Stimulated activated CD8-positive, alpha-beta memory T cell treated with anti-CD3 and anti-CD28 coated beads, Interleukin-7, amount 100 ng/mL, for 1 hour (primary cell): ENCODE data around the gene UGT8.
"Not testable (repeated sequence)": the region's sequence is repeated elsewhere in the genome, so short reads cannot be mapped to it uniquely, and the experiment has no call there.

Experiments
- DNase-seq, 2 donors: peaks; one replicate each; pipeline ENCODE4 v3.0.0-alpha.2; 2020; ENCODE audit warnings: low read depth in 2 of 2

Gene UGT8, protein sequence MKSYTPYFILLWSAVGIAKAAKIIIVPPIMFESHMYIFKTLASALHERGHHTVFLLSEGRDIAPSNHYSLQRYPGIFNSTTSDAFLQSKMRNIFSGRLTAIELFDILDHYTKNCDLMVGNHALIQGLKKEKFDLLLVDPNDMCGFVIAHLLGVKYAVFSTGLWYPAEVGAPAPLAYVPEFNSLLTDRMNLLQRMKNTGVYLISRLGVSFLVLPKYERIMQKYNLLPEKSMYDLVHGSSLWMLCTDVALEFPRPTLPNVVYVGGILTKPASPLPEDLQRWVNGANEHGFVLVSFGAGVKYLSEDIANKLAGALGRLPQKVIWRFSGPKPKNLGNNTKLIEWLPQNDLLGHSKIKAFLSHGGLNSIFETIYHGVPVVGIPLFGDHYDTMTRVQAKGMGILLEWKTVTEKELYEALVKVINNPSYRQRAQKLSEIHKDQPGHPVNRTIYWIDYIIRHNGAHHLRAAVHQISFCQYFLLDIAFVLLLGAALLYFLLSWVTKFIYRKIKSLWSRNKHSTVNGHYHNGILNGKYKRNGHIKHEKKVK

DNA sequence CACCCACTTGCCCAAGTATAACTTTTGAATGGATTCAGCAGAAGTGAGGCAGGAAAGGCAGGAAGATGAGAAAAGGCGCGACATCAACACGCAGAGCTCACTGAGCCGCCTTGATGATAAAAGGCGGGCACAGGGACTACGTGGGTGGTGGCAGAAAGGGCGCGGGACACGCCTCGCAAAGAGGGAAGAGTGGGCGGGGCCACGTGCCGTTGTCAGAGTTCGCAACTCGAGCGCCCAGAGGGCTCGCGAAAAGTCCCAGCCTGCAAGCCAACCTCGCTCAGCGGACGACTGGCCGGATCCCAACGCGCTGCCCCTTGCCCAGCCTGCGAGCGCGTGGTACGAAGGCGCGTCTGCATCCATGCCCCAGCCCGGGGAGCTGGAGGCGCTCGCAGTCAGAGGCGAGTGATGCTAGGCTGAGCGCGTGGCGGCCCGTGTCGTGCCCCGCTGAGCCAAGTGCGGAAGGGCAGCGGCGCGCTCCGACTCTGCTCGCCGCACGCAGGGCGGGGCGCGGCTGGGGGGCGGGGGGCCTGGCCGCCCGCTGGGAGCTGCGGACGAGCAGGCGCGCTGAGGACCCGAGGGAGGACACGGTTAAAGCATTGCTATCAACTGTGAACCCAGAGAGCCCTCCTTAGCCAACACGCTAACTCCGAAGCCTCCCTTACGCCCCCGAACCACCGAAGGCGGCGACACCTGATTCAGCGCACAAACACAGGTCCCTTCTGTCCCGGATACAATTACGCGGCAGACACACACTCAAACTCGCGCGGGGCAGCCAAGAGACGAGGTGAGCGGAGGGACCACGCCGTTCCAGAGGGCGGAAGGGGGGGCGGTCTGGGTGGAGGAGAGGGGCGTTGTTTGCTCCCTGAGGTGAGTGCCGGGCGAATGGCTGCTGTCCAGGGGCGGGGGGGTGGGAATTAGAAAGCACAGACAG lies at the start of gene UGT8:
UGT8 (plus strand) TSS at position 617 of the 931 bp plus-strand sequence. CDS start 24,074 bp downstream, outside the sequence.
- no peak for DNase-seq

DNA sequence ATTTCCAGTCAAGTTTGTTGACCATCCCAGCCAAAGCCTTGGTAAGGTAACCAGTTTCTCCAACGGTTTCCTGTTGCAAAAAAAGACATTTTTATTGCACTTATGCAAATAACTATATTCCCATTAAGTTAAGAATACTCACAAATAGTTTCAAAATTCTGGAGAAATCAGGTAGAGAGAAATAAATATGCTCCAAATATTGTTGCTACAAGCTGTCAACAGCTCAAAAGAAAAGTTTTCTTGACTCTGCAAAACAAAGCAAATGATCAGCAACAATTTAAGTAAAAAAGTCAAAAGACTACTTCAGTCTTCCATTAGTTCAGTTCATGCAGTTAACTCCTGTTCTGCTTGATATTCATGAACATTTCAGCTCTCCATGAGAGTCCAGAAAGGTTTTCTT lies 49.0 kb upstream of the UGT8 start:
- no peak for DNase-seq

DNA sequence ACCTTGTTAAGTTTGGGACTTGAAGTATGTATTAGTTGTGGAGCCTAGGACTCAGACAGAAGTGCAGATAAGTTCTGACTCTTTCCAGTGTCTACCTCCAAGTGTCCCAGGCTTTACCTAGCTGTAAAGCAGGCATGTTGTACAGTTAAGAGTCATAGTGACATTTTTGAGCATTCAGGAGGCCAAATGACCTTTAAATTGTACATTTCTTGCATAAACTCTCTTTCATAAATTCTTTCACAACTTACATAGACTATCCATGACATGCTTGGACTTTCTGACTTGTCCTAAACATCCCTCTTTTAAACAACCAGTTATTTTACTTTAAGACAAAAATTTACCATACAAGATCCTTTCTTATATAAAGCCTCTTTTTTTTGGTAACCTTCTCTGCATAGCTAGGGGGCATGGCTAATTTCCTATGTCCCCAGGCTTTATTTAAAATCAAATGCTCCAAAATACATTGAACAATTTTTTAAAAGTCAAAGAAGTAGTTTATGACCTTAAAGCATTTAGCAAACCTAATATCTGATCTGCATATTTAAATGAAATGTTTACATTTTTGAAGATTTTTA lies 40.1 kb upstream of the UGT8 start:
- no peak for DNase-seq

DNA sequence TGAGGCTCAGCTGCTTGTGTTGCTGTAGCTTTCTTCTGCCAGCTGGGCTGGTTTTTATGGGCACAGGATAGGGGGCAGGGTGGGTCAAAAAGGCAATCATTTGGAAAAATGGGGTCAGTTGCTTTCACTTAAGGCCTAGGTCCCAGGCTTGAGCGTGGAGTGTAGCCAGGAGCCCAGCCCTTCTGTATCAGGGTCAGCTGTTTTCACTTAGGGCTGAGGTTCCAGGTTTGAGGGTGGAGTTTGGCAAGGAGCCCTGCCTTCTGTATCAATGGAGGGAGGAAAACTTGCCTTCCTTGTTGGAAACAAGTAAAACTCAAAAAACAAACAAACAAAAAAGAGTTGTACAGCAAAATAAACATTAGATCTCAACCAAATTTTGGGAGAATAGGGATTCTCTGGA lies 37.0 kb upstream of the UGT8 start:
- DNase-seq: no peak

DNA sequence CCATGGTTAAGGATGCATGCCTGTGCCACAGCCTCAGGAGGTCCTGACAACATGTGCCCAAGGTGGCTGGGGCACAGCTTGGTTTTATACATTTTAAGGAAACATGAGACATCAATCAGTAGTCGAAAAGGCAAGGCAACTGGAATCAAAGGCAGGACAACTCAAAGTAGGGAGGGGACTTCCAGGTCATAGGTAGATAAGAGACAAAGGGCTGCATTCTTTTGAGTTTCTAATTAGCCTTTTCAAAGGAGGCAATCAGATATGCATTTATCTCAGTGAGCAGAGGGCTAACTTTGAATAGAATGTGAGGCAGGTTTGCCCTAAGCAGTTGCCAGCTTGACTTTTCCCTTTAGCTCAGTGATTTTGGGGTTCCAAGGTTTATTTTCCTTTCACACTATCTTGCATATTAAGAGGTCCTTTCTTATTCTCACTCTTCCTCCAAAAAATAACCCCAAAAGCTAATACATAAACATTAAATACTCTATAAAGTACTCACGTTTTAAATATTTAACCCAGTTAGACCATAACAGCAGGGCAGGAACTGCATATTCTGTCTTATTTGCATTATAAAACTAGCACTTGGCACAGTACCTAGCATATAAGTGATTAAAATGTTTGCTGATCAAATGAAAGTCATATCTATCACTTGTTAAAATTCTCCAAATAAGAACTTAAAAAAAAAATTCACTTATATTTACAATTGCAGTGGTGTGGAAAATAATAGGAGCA lies 36.3 kb upstream of the UGT8 start:
- no peak for DNase-seq

DNA sequence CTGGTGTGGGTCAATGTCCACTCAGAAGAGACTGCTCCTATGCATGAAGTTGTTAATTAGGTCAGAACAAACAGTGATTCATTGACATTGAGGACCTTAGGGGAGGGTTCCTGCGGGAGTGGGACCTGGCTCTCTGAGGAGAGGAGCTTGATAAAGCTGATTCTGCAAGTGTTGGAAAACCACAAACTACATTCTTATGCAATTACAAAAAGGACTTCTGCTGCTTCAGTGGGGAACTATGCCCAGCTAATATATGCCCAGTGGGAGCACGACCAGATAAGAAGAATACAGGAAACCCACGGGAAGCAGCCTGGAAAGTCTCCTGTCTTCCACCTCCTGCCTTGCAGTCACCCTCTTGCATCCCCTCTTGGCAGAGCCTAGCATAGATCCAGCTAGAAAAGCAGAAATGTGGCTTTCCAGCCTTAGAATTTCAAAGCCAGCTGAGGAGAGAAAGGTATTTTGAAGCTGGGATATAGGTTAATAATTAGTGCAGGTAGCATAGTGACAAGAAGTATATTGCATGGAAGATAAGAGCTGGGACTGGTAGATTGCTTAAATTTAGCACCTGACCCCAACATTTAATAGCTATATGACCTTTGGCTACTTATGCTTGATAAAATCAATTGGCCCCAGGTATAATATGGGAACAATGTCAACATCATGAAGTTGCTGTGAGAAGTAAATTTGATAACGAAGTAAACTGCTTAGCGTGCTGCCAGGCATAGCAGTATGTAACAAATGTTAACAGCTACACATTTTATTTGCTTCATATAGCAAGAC lies 34.9 kb upstream of the UGT8 start:
- no peak for DNase-seq

DNA sequence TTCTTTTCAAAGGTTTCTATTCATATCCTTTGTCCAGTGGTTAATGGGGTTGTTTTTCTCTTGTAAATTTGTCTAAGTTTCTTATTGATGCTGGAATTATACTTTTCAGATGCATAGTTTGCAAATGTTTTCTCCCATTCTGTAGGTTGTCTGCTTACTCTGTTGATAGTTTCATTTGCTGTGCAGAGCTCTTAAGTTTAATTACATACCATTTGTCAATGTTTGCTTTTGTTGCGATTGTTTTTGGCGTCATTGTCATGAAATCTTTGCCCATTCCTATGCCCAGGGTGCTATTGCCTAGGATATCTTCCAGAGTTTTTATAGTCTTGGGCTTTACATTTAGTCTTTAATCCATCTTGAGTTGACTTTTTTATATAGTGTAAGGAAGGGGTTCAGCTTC lies 21.2 kb upstream of the UGT8 start:
- DNase-seq: no peak

DNA sequence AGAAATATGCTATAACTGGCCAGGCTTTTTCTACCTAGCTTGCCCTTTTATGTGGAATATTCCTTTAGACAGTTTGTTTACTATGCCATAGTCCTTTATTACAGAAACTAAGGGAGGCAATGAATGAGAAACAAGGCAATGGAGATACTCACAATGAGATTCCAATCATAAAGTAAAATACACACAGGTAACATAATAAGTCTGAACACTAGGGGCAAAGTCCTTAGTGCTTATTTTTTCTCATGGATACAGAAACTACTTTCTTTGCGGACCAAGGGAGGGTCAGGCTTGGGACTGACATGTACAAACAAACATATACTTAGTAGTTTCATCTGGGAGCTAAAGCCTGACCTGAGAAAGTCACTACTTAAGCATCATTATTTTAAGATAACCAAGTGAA lies 16.0 kb upstream of the UGT8 start:
- DNase-seq: no peak

DNA sequence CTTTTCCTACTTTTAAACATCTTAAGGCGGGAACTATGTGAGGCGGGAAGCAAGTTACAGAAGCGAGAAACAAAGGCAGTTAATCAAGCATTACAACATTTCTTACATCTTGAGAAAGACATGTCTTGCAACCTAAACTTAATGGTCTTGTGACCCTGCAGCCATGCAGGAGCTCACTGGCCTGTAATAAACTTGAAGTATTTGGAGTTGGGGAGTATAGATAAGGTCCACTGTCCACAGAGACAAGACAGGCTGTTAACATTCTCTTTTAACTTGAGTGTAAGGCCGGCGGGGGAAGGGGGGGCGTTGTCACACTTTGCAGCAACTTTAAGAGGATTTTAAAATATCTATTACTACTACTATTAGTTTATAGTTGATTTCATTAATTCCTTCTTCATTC lies 10.3 kb upstream of the UGT8 start:
- DNase-seq: no peak

DNA sequence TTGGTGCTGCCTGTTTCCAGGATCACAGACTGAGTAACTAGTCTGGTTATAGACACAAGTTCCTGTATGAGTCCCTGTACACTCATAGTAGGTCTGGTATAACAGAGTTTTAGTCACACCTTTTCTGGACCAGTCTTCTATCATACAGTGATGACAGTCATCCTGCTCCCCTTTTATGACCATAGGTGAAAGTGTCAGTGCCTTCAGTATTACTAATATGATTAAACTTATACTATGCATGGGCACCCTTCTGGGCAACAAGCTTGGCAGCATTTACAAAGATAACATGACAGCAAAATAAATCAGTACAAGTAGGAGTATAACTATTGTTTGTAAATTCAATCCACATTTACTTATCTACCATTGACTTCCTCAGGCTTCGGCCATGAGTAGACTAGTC lies 8.2 kb upstream of the UGT8 start:
- not testable (repeated sequence) for DNase-seq

DNA sequence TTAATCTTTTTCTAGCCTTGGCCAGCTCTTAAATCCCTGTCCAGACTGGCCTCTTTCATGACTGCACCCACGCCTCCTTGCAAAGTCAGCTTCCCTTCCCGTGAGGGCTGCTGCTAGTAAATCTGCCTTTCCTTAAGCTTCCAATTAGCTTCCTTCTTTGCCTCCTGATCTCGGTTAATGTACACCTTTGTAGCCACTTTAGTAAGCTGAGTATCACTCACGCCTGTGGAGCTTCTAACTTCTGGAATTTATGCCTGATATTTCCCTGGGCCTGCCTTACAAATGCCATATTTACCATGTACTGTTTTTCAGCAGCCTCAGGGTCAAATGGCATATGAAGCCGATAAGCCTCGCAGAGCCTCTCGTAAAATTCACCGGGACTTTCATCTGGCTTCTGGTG lies 5.1 kb upstream of the UGT8 start:
- DNase-seq: no peak

DNA sequence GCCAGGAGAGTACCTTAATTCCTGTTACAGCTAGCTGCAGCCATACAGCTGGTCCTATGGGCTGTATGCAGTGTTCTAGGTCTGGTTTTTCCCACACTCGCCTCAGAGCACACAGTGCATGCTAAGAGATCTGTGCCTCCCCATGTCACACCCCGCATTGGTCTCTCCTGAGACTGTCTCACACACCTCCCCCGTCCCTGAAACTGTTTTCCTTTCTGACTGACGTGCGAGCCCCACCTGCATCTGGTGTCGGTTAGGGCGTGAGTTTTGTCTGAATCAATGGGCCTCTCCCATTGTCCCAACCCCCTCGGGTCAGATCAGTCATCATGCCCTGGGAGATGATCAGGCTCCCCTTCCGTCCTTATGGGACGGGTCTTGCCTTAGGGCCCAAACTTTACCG lies 3.4 kb upstream of the UGT8 start:
- DNase-seq: no peak

DNA sequence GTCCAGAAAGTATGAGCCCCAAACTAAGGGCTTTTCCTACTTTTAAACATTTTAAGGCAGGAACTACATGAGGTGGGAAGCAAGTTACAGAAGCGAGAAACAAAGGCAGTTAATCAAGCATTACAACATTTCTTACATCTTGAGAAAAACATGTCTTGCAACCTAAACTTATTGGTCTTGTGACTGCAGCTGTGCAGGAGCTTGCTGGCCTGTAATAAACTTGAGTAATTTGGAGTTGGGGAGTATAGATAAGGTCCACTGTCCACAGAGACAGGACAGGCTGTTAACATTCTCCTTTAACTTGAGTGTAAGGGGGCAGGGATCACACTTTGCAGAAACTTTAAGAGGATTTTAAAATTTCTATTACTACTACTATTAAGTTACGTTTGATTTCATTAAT lies 2.7 kb upstream of the UGT8 start:
- DNase-seq: no peak

DNA sequence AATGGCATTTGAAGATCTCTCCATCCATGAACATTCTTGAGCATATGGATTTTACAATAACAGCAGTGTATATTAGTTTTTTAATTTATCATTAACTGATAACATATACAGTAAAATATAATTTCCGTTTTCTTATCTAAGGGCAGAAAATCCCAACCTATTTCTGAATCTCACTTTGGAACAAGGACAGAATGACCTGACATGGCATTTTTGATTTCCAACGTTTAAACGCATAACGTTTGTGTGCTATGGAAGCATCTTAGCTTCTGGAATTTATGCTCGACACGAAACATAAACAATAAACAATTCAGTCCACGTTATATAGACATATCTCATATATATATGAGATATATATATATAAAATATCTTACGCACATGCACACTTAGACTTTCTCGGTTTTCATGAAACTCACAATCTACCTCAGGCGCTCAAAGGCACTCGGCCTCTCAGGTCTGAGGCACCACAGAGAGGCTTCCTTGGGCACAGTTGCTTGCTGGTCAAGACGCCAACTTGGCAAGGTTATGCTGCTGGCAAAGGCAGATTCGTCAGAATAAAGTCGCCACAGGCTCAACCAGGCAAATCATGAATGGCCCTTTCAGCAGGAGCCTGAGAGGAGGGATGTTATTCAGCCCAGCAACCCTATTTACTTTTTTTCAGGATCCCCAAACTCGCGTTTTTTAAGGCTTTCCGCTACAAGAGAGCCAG lies 1.0 kb upstream of the UGT8 start:
- DNase-seq: no peak

DNA sequence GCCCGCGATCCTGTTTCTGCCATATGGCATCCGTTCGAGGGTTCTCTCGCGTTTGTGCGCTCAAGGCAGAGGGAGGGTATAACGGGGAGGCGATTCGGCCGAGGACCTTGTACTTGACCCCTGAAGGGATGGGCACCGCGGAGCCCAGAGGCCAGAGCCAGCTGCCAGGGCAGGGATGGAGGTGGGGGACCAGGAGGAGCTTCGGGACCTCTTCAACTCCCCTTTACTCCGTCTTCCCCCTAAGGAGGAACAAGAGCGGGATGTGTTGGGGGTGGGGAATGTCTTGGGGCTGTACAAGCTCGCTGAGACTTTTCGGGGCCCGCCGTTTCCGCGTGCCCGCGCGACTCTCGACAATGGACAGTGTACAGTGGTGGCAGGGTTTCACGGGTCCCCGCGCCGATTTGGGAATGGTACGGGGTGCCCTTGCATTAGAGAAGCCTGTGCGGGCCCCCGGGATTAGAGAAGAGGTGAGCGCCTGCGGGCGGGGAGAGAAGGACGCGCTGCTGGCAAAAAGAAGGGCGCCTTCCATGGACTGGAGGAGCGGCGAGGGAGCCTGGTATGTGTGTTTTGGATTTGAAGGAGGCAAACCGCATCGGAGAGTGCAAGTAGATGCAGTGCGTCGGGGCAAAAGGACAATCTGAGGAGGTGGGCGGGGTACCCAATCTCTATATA lies 760 bp downstream of the UGT8 start:
- DNase-seq: no peak

DNA sequence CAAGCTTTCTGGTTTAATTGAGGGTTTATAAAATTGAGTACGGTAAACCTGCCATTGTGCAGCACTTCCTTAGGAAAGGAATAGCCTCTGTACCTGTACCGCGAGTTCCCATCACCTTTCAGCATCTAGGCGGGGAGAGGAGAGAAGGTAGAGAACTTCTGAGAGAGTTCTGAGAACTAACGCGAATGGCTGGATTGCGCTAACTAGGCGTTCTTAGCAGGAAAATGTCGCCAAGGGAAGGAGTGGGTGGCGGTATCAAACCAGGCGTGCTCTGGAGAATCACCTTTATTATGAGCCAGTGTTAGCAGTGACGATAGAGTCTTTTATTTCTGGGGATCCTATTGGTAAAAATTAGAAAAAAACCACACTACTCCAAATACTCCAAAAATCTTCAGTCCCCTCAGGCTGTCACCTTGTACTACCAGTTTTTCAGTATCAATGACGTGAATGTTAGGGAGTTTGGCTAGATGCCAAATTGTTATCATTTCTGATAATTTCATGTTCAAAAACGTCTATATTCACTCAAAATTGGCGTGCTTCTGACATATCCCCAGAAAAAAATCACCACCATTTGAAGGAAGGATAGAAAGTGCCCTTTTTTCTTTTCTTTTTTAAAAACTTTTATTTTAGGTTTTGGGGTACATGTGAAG lies 1.4 kb downstream of the UGT8 start:
- DNase-seq: no peak

DNA sequence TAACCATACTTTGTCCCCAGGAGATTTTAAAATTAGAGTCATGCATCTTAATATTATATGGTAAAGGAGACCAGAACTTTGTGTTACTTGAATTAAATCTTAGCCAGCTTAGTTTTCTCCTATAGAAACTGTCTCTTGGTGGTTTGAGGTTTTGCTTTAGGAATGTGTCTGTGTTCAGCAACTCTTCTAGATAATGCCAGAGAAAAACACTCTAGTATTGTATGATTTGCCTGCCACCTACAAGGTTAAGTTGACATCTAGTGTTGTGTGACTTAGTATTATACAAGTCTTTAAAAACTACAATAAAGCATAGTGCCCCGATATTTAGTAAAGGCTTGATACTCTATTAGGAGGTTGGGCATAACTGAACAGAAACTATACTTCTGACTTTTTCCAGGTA lies 2.1 kb downstream of the UGT8 start:
- DNase-seq: no peak

DNA sequence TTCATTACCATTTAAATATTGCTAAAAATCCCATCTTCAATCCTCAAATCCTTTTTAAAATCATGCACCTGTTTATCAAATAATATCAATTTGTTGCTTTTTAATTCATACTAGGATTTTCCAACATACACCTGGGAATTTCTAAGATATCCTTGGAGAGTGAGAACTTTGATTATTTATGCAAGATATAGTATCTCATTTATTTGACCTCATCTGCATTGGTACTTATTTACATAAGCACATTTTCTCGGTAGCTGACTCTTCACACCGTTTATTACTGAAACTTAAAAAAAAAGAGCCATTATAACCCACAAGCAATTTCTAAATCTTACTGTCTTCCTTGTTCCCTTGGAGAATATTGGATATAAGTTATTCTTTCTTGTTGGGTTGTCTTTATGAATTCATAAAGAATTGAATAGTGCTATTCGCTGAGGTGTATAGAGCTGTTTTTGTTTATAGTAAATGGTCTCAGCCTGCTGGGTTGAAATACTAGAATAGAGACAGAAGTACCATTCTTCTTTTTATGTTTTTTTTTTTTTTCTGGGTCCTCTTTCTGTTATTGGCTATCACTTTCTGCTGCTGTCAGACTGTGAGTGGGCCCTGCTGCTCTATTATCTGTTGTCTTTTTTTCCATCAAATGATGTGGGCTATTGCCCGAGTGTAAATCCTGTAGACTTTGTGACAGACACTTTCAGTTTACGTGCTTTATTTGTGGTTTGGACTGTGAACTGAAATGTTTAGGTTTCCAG lies 2.9 kb downstream of the UGT8 start:
- DNase-seq: no peak
